ENCODE data around the gene PGP. TPM values are rescaled to one million over a fixed set of nuclear protein-coding genes. Genes with fewer than 3 reads are reported as not detected.

Gene PGP
- total and polyA plus RNA-seq, 4 donors = 3.4 to 9.9 (median 6.3) TPM

GRCh38 chr16:2231016-2231931, 16.6 kb upstream of the PGP start:
- Histone ChIP-seq H3K27me3 (ENCODE audit: control insufficient read depth in 4 of 4, insufficient read depth in 4 of 4, low read length in 3 of 4) (no peaks in the 10 kb centered on the region), H3K9me3 (ENCODE audit: control insufficient read depth in 4 of 4, low read length in 3 of 4) (no peaks in the 10 kb centered on the region), H3K9ac (ENCODE audit: low read depth in 1 of 2, low read length in 2 of 2) (no peak overlapping the region), H3K4me1 (ENCODE audit: control insufficient read depth in 4 of 4, insufficient read depth in 4 of 4, low read length in 3 of 4) (peaks cover 9 to 13% (median 9%) of the 10 kb centered on the region in 4 donors), H3K36me3 (ENCODE audit: control insufficient read depth in 4 of 4, insufficient read depth in 3 of 4, low read depth in 1 of 4, low read length in 3 of 4) (peaks cover 0 to 62% (median 30%) of the 10 kb centered on the region in 4 donors), H3K27ac (ENCODE audit: low read depth in 1 of 2, low read length in 2 of 2) (no peak overlapping the region), H3K4me3 (ENCODE audit: low read depth in 1 of 3, low read length in 3 of 3) (no peak overlapping the region)
- no peak for DNase-seq (ENCODE audit: low spot score)
- 94% methylated on average over 29 of the region's 29 CpGs for WGBS
- TF ChIP-seq YY1 (IDR thresholded peaks at IDR 0.05) = no peak
- TF ChIP-seq CTCF (IDR thresholded peaks at IDR 0.05; ENCODE audit: low read depth, low read length, missing input control) = no peak
- no peak for TF ChIP-seq RXRA (IDR thresholded peaks at IDR 0.05)
- no peak for TF ChIP-seq GABPA (IDR thresholded peaks at IDR 0.05 in 1 of 2, conservative IDR thresholded peaks at IDR 0.05 in 1 of 2)
- TF ChIP-seq, protein P1, sequence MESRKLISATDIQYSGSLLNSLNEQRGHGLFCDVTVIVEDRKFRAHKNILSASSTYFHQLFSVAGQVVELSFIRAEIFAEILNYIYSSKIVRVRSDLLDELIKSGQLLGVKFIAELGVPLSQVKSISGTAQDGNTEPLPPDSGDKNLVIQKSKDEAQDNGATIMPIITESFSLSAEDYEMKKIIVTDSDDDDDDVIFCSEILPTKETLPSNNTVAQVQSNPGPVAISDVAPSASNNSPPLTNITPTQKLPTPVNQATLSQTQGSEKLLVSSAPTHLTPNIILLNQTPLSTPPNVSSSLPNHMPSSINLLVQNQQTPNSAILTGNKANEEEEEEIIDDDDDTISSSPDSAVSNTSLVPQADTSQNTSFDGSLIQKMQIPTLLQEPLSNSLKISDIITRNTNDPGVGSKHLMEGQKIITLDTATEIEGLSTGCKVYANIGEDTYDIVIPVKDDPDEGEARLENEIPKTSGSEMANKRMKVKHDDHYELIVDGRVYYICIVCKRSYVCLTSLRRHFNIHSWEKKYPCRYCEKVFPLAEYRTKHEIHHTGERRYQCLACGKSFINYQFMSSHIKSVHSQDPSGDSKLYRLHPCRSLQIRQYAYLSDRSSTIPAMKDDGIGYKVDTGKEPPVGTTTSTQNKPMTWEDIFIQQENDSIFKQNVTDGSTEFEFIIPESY (IDR thresholded peaks at IDR 0.05) = no peak
- no peak for TF ChIP-seq JUND (IDR thresholded peaks at IDR 0.05)
- no peak for TF ChIP-seq HNF4A (conservative IDR thresholded peaks at IDR 0.05)
- no peak for TF ChIP-seq FOXA2 (IDR thresholded peaks at IDR 0.05)
- TF ChIP-seq HNF4G (IDR thresholded peaks at IDR 0.05) = no peak
- no peak for TF ChIP-seq SP1 (IDR thresholded peaks at IDR 0.05)
- no peak for TF ChIP-seq RAD21 (IDR thresholded peaks at IDR 0.05)
- TF ChIP-seq, protein P2, sequence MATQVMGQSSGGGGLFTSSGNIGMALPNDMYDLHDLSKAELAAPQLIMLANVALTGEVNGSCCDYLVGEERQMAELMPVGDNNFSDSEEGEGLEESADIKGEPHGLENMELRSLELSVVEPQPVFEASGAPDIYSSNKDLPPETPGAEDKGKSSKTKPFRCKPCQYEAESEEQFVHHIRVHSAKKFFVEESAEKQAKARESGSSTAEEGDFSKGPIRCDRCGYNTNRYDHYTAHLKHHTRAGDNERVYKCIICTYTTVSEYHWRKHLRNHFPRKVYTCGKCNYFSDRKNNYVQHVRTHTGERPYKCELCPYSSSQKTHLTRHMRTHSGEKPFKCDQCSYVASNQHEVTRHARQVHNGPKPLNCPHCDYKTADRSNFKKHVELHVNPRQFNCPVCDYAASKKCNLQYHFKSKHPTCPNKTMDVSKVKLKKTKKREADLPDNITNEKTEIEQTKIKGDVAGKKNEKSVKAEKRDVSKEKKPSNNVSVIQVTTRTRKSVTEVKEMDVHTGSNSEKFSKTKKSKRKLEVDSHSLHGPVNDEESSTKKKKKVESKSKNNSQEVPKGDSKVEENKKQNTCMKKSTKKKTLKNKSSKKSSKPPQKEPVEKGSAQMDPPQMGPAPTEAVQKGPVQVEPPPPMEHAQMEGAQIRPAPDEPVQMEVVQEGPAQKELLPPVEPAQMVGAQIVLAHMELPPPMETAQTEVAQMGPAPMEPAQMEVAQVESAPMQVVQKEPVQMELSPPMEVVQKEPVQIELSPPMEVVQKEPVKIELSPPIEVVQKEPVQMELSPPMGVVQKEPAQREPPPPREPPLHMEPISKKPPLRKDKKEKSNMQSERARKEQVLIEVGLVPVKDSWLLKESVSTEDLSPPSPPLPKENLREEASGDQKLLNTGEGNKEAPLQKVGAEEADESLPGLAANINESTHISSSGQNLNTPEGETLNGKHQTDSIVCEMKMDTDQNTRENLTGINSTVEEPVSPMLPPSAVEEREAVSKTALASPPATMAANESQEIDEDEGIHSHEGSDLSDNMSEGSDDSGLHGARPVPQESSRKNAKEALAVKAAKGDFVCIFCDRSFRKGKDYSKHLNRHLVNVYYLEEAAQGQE (IDR thresholded peaks at IDR 0.05) = no peak
- TF ChIP-seq EGR1 (IDR thresholded peaks at IDR 0.05; ENCODE audit: low read depth in 2 of 2) = no peak
- TF ChIP-seq FOXA1 (IDR thresholded peaks at IDR 0.05) = no peak
- TF ChIP-seq, protein P3, sequence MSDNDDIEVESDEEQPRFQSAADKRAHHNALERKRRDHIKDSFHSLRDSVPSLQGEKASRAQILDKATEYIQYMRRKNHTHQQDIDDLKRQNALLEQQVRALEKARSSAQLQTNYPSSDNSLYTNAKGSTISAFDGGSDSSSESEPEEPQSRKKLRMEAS (IDR thresholded peaks at IDR 0.05) = no peak
- no peak for TF ChIP-seq NR2F2 (IDR thresholded peaks at IDR 0.05)
- no peak for TF ChIP-seq TAF1 (conservative IDR thresholded peaks at IDR 0.05)
- no peak for TF ChIP-seq ATF3 (IDR thresholded peaks at IDR 0.05)
